ENCODE measurements around the gene ADPRHL1.
"Not testable (repeated sequence)": the region's sequence is repeated elsewhere in the genome, so short reads cannot be mapped to it uniquely, and the experiment has no call there.

ADPRHL1 gene

GRCh38 chr13:113369189-113369588, 84.1 kb downstream of the ADPRHL1 start:
- no peak for DNase-seq (ENCODE audit: low read depth)

- not testable (repeated sequence) for DNase-seq (ENCODE audit: low read depth)
These were observed 84.9 kb downstream of the ADPRHL1 start for GRCh38 chr13:113368353-113368752.

- no peak for DNase-seq (ENCODE audit: low read depth)
These were observed 85.5 kb downstream of the ADPRHL1 start for GRCh38 chr13:113367771-113368170.

GRCh38 chr13:113367020-113367560, 86.2 kb downstream of the ADPRHL1 start:
- DNase-seq (ENCODE audit: low read depth), result no peak

- DNase-seq (ENCODE audit: low read depth), result no peak
These were observed 87.2 kb downstream of the ADPRHL1 start for GRCh38 chr13:113365971-113366588.

GRCh38 chr13:113365583-113365970, 87.7 kb downstream of the ADPRHL1 start:
- no peak for DNase-seq (ENCODE audit: low read depth)

GRCh38 chr13:113364901-113365582, 88.2 kb downstream of the ADPRHL1 start:
- DNase-seq (ENCODE audit: low read depth), result no peak

GRCh38 chr13:113364311-113364889, 88.9 kb downstream of the ADPRHL1 start:
- no peak for DNase-seq (ENCODE audit: low read depth)

GRCh38 chr13:113361406-113361805, 91.9 kb downstream of the ADPRHL1 start:
- DNase-seq (ENCODE audit: low read depth), result no peak

- DNase-seq (ENCODE audit: low read depth), result no peak
These were observed 92.8 kb downstream of the ADPRHL1 start for GRCh38 chr13:113360446-113360845.

- DNase-seq (ENCODE audit: low read depth), result no peak
These were observed 93.7 kb downstream of the ADPRHL1 start for GRCh38 chr13:113359571-113359970.

- DNase-seq (ENCODE audit: low read depth), result no peak
These were observed 94.6 kb downstream of the ADPRHL1 start for GRCh38 chr13:113358653-113359190.

GRCh38 chr13:113357529-113357928, 95.8 kb downstream of the ADPRHL1 start:
- no peak for DNase-seq (ENCODE audit: low read depth)

- DNase-seq (ENCODE audit: low read depth), result no peak
These were observed 96.7 kb downstream of the ADPRHL1 start for GRCh38 chr13:113356596-113356995.

GRCh38 chr13:113355621-113356020, 97.7 kb downstream of the ADPRHL1 start:
- DNase-seq (ENCODE audit: low read depth), result no peak

GRCh38 chr13:113354831-113355610, 98.3 kb downstream of the ADPRHL1 start:
- DNase-seq (ENCODE audit: low read depth), result no peak

GRCh38 chr13:113353254-113353653, 100.0 kb downstream of the ADPRHL1 start:
- DNase-seq (ENCODE audit: low read depth), result no peak

- DNase-seq (ENCODE audit: low read depth), result no peak
These were observed 101.7 kb downstream of the ADPRHL1 start for GRCh38 chr13:113351514-113352026.

- DNase-seq (ENCODE audit: low read depth), result no peak
These were observed 102.4 kb downstream of the ADPRHL1 start for GRCh38 chr13:113350938-113351335.

- no peak for DNase-seq (ENCODE audit: low read depth)
These were observed 103.0 kb downstream of the ADPRHL1 start for GRCh38 chr13:113350065-113350937.
